Neural progenitor cell (in vitro differentiated cells): Measurements from ENCODE around the gene NUDT13.
"Not testable (repeated sequence)": the region's sequence is repeated elsewhere in the genome, so short reads cannot be mapped to it uniquely, and the experiment has no call there.

Experiments used
- CTCF ChIP-seq: fragments of 200-600 bp; sonication (generic); IDR thresholded peaks from 2 replicates; pipeline ENCODE4 v1.5.1; 2017; ENCODE audit warnings: antibody characterized with exemption, mild to moderate bottlenecking
- EZH2phosphoT487 ChIP-seq: fragments of 200-600 bp; sonication (generic); IDR thresholded peaks from 2 replicates; pipeline ENCODE4 v1.6.1; 2017; ENCODE audit warnings: antibody characterized with exemption

GRCh38 chr10:73150633-73151413 is 40.6 kb downstream of the NUDT13 start:
- TF ChIP-seq CTCF, EZH2phosphoT487: not testable (repeated sequence)
